Measurements from ENCODE around the gene TMEM114.

The TMEM114 gene

GRCh38 chr16:8530752-8531384, 59.4 kb downstream of the TMEM114 start:
- no peak overlapping the region for H3K4me3 Mint-ChIP-seq
- H3K9me3 Mint-ChIP-seq, result no peaks in the 10 kb centered on the region
- H3K27ac Mint-ChIP-seq, result peak overlapping the region in 1 of 3 experiments; percentile 82
- TF ChIP-seq, protein P1, sequence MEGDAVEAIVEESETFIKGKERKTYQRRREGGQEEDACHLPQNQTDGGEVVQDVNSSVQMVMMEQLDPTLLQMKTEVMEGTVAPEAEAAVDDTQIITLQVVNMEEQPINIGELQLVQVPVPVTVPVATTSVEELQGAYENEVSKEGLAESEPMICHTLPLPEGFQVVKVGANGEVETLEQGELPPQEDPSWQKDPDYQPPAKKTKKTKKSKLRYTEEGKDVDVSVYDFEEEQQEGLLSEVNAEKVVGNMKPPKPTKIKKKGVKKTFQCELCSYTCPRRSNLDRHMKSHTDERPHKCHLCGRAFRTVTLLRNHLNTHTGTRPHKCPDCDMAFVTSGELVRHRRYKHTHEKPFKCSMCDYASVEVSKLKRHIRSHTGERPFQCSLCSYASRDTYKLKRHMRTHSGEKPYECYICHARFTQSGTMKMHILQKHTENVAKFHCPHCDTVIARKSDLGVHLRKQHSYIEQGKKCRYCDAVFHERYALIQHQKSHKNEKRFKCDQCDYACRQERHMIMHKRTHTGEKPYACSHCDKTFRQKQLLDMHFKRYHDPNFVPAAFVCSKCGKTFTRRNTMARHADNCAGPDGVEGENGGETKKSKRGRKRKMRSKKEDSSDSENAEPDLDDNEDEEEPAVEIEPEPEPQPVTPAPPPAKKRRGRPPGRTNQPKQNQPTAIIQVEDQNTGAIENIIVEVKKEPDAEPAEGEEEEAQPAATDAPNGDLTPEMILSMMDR (IDR thresholded peaks at IDR 0.05; ENCODE audit: unreplicated experiment in 3 of 3), result no peak
- H3K27me3 Mint-ChIP-seq (ENCODE audit: low read depth), result peaks cover 28% of the 10 kb centered on the region
- no peaks in the 10 kb centered on the region for H3K4me1 Mint-ChIP-seq
- no peaks in the 10 kb centered on the region for H3K36me3 Mint-ChIP-seq (ENCODE audit: low read depth)

- TF ChIP-seq, protein P1 (IDR thresholded peaks at IDR 0.05; ENCODE audit: unreplicated experiment in 3 of 3), result no peak
- Mint-ChIP-seq H3K4me3 (no peak overlapping the region), H3K27me3 (ENCODE audit: low read depth) (peaks cover 22% of the 10 kb centered on the region), H3K36me3 (ENCODE audit: low read depth) (no peaks in the 10 kb centered on the region), H3K27ac (no peak overlapping the region), H3K4me1 (no peaks in the 10 kb centered on the region), H3K9me3 (no peaks in the 10 kb centered on the region)
Observed at GRCh38 chr16:8528471-8528870, 61.8 kb downstream of the TMEM114 start.

GRCh38 chr16:8523932-8524331, 66.4 kb downstream of the TMEM114 start:
- no peak overlapping the region for H3K4me3 Mint-ChIP-seq
- H3K36me3 Mint-ChIP-seq (ENCODE audit: low read depth), result no peaks in the 10 kb centered on the region
- no peak overlapping the region for H3K27ac Mint-ChIP-seq
- H3K9me3 Mint-ChIP-seq, result no peaks in the 10 kb centered on the region
- TF ChIP-seq, protein P1 (IDR thresholded peaks at IDR 0.05; ENCODE audit: unreplicated experiment in 3 of 3), result no peak
- H3K27me3 Mint-ChIP-seq (ENCODE audit: low read depth), result peaks cover 23% of the 10 kb centered on the region
- H3K4me1 Mint-ChIP-seq, result no peaks in the 10 kb centered on the region

- H3K36me3 Mint-ChIP-seq (ENCODE audit: low read depth), result no peaks in the 10 kb centered on the region
- TF ChIP-seq, protein P1 (IDR thresholded peaks at IDR 0.05; ENCODE audit: unreplicated experiment in 3 of 3), result no peak
- H3K27me3 Mint-ChIP-seq (ENCODE audit: low read depth), result peaks cover 17% of the 10 kb centered on the region
- no peak overlapping the region for H3K4me3 Mint-ChIP-seq
- no peaks in the 10 kb centered on the region for H3K4me1 Mint-ChIP-seq
- no peak overlapping the region for H3K27ac Mint-ChIP-seq
- H3K9me3 Mint-ChIP-seq, result no peaks in the 10 kb centered on the region
Observed at GRCh38 chr16:8522757-8523156, 67.6 kb downstream of the TMEM114 start.

DNA sequence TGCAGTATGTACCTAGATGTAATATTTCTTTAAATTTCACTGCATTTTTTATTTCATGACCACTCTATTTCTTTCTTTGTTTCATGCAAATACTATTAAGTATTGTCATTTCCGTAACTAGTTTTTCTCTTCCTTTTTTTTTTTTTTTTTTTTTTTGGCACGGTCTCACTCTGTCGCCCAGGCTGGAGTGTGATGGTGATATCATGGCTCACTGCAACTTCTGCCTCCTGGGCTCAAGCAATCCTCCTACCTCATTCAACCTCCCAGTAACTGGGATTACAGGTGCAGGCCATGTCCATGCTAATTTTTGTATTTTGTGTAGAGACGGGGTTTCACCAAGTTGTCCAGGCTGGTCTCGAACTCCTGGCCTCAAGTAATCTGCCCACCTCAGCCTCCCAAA, 70.7 kb downstream of the TMEM114 start:
- no peak overlapping the region for H3K27ac Mint-ChIP-seq
- H3K27me3 Mint-ChIP-seq (ENCODE audit: low read depth), result peaks cover 15% of the 10 kb centered on the region
- H3K4me1 Mint-ChIP-seq, result no peaks in the 10 kb centered on the region
- TF ChIP-seq, protein P1 (IDR thresholded peaks at IDR 0.05; ENCODE audit: unreplicated experiment in 3 of 3), result no peak
- no peak overlapping the region for H3K4me3 Mint-ChIP-seq
- H3K9me3 Mint-ChIP-seq, result no peaks in the 10 kb centered on the region
- no peaks in the 10 kb centered on the region for H3K36me3 Mint-ChIP-seq (ENCODE audit: low read depth)
